GM18868 (cell line): ENCODE data around the gene TES.
"Not testable (repeated sequence)": the region's sequence is repeated elsewhere in the genome, so short reads cannot be mapped to it uniquely, and the experiment has no call there.

Experiments used
- ATAC-seq: cut with Tn5 transposase; IDR thresholded peaks from one replicate; pipeline ENCODE4 v1.9.1; 2021; ENCODE audit warnings: mild to moderate bottlenecking, moderate library complexity; ENCODE audit not compliant: unreplicated experiment

TES gene

GRCh38 chr7:116210345-116211005 lies at the start of gene TES:
Gene TES (plus strand): TSS chr7:116210539. CDS start chr7:116210708, 169 bp downstream.
- ATAC-seq = peak; percentile 82

- no peak for ATAC-seq
These were observed 48.6 kb upstream of the TES start for GRCh38 chr7:116161728-116162127.

GRCh38 chr7:116162254-116162653 lies 48.1 kb upstream of the TES start:
- peak; percentile 39 for ATAC-seq

GRCh38 chr7:116162992-116163391 lies 47.3 kb upstream of the TES start:
- ATAC-seq = no peak

GRCh38 chr7:116164552-116165306 lies 45.6 kb upstream of the TES start:
- no peak for ATAC-seq

GRCh38 chr7:116165717-116166116 lies 44.6 kb upstream of the TES start:
- ATAC-seq = peak; percentile 82

- no peak for ATAC-seq
These were observed 44.2 kb upstream of the TES start for GRCh38 chr7:116166156-116166555.

GRCh38 chr7:116167177-116167576 lies 43.2 kb upstream of the TES start:
- ATAC-seq = no peak

GRCh38 chr7:116169060-116169459 lies 41.3 kb upstream of the TES start:
- ATAC-seq = no peak

- no peak for ATAC-seq
These were observed 40.2 kb upstream of the TES start for GRCh38 chr7:116170180-116170579.

GRCh38 chr7:116171094-116171493 lies 39.2 kb upstream of the TES start:
- ATAC-seq = no peak

- ATAC-seq = no peak
These were observed 38.0 kb upstream of the TES start for GRCh38 chr7:116172353-116172752.

- ATAC-seq = peak; percentile 59
These were observed 37.0 kb upstream of the TES start for GRCh38 chr7:116173051-116174028.

- ATAC-seq = not testable (repeated sequence)
These were observed 35.2 kb upstream of the TES start for GRCh38 chr7:116175095-116175494.

- no peak for ATAC-seq
These were observed 34.1 kb upstream of the TES start for GRCh38 chr7:116176226-116176625.

- ATAC-seq = no peak
These were observed 33.3 kb upstream of the TES start for GRCh38 chr7:116177009-116177408.

GRCh38 chr7:116180302-116180701 lies 30.0 kb upstream of the TES start:
- peak; percentile 91 for ATAC-seq

- no peak for ATAC-seq
These were observed 28.3 kb upstream of the TES start for GRCh38 chr7:116182023-116182422.

GRCh38 chr7:116185450-116185849 lies 24.9 kb upstream of the TES start:
- no peak for ATAC-seq

- no peak for ATAC-seq
These were observed 24.4 kb upstream of the TES start for GRCh38 chr7:116185956-116186355.

GRCh38 chr7:116187400-116187799 lies 22.9 kb upstream of the TES start:
- no peak for ATAC-seq
